ENCODE measurements around the gene RPL18. TPM values are rescaled to one million over a fixed set of nuclear protein-coding genes. Genes with fewer than 3 reads are reported as not detected.
"Not testable (repeated sequence)": the region's sequence is repeated elsewhere in the genome, so short reads cannot be mapped to it uniquely, and the experiment has no call there.

The RPL18 gene
- total RNA-seq, result 1,358 and 1,391 TPM in 2 replicates

DNA sequence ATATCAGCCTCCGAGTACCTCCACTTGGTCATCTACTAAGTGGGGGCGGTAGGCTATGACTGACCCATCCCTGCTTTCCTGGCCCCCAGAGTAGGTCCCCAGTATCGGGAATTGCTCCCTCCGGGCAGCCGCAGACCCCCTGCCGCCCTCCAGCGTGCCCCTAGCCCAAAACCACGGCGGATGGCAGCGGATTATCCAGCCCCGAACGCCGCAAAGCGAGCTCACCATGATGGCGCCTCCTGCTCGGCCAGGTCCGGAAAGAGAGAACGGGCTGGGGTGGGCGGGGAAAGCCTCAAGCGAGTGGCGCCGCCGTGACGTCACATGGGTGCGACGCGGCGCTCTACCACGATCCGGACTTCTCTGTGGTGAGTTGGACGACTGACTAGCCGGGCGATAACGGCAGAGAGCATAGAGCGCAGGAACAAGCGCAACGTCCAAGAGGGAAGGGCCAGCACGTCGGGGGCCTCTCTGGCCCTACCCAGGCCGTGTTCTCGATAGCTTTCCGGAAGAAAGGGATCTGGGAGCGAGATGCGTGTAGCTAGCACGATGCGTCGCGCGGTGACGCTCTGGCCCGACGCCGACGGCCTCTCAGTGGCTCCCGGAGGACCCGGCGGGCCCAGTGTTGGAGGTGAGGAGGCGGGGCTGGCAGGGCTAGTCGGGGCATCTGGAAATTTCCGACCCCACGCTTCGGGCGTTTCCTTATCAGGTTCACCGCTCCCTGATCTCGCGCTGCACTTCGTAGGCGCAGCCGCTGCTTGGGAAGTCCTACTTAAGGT is at the start of gene RPL18, which contains the start of gene SPHK2:
Gene RPL18 (minus strand): TSS at position 263 of the 776 bp plus-strand sequence. CDS start 35 bp downstream, at position 228.
Gene SPHK2 (plus strand): TSS at position 591 of the 776 bp plus-strand sequence. CDS start 1,009 bp downstream, outside the sequence.
- intact Hi-C loops (cut with micrococcal nuclease), result loop anchor here (1.0 to 5.0 kb wide), 13 partner anchors 15 to 1257 kb away; partner anchors contain the start of genes CYTH2, EMP3, GRWD1 and GYS1

DNA sequence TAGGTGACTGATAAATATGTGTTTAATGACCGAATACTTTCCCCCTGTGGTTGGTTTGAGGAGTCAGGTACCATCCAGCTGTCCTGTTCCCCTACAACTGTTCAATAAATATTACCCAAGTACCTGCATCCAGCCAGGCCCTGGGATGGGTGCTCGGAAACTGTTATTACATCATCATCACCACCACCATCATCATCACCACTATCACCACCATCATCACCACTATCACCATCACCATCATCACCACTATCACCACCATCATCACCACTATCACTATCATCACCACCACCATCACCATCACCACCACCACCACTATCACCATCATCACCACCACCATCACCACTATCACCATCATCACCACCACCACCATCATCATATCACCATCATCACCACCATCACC is 49.8 kb upstream of the RPL18 start:
- intact Hi-C loops (cut with micrococcal nuclease), result no loop called here

DNA sequence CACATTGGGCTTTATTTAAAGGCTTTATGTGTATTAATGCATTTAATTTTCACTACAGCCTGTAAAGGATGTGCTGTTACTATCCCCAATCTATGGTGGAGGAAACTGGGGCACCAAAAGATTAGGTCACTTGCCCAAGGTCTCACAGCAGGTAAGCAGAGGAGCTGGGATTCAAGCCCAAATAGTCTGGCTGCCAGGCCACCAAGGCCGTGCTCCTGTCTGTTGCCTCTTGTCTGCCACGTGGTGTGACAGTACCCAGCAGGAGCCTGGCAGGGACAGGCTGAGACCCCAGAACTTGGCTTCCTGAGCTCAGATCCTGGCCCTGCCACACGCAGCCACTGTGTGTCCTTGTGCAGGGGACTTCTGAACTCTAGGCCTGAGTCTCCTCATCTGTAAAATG is 49.4 kb upstream of the RPL18 start:
- intact Hi-C loops (cut with micrococcal nuclease), result no loop called here

DNA sequence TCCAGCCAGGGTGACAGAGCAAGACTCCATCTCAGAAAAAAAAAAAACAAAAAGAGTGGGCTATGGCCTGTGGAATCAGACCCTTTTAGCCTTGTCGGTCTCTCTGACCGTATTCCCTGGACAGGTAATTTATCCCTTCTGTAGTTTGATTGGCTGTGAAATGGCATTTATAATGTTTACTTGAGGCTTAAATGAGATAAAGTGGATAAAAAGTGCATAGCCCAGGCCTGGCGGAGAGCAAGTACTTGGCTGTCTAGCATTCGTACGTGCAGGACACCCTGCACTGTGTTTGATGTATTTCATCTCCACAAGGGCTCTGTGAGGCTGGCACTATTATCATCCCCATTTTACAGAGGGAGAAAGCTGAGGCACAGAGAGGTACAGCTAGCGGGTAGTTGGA is 46.8 kb upstream of the RPL18 start:
- intact Hi-C loops (cut with micrococcal nuclease), result no loop called here

DNA sequence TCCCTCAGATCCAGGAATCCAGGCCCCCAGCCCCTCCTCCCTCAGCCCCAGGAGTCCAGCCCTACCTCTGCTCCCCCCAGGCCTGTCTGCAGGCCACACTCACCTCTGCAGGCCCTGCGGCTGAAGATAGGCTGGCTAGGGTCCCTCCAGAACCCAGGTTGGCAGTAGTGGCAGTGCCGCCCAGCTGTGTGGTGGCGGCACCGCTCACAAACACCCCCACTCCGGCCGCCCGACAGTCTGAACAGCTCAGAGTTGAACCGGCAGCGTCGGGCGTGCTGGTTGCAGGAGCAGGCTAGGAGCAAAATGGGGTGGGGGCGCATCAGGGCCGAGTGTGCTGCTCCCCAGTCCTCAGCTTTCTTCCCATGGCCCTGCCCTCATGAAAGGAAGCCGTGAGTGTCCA is 45.5 kb upstream of the RPL18 start:
- intact Hi-C loops (cut with micrococcal nuclease), result no loop called here

DNA sequence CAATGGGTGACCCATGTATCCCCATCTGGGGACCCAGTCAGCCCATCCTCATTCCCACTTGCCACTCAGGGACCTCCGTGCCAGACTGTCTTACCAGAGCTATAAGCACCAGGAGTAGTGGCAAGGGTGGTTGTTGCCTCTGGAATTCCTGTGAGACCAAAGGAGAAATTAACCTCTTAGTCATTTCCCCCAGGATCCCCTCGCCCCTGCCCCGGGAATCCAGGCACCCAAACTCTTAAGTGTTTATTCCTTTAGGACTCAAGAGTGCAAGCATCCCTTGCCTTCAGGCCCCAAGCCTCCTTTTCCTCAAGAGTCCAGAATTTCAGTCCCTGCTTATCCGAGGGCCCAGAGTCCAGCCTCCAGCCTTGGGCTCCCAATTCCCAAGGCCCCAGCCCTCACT is 44.7 kb upstream of the RPL18 start:
- intact Hi-C loops (cut with micrococcal nuclease), result no loop called here

DNA sequence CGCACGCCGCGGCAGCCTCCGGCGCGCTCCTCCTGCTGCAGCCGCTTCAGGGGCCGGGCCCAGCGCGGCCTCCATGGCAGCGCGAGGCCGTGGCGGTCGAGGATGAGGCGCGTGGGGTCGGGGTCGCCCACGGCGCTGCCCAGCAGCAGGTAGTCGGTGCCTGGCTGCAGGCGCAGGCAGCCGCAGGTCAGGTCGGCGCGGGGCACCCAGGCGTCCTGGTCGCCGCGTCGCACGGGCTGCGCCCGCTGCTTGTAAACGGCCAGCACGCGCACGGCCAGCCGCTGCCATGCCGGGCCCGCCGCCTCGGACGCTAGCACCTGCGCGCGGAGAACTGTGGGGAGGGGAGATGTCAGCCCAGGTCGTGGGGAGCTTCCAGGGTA is 42.7 kb upstream of the RPL18 start:
- intact Hi-C loops (cut with micrococcal nuclease), result loop anchor here (1.0 kb wide), 2 partner anchors 15 to 53 kb away; partner anchors contain the start of gene CA11

DNA sequence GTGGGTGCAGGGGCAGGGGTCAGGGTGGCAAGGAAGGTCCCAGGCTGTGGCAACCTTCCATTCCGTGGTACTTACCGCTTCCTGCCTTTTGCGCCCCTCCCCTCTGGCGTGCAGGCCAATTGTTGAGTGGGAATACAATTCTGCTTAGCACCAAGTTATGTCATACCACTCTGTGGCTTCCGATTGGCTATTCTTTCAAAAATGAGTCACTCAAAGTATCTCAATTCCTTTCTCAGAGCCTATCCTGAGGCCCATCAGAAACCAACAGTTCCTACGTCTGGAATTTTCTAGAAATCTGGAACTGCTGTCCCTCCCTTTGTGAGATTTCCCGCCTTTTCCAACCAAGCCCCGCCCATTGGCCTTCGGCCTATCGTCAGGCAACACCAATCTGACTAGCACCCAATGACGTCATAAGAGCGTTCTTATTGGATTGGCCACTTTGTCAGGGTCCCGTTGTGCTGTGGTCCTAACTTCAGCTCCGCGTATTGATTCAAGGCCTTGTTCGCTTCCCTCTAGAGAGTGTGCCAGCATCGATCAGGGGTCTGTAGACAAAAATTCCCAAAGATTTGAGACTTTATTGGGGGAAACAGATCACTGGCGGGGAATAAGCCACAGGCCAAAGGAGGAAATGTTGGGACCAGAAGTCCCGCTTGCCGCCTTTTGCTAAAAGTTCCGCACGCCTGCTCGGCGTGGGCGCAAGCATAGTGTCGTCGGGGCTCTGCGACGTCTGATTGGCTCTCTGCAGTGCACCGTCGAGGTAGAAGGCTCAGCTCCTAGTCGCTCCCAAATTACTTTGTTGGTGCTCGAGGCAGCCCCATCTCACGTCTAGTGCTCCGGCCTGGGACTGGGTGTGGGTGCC is 42.1 kb upstream of the RPL18 start:
- intact Hi-C loops (cut with micrococcal nuclease), result loop anchor here (1.0 kb wide), 2 partner anchors 15 to 53 kb away; partner anchors contain the start of gene CA11

DNA sequence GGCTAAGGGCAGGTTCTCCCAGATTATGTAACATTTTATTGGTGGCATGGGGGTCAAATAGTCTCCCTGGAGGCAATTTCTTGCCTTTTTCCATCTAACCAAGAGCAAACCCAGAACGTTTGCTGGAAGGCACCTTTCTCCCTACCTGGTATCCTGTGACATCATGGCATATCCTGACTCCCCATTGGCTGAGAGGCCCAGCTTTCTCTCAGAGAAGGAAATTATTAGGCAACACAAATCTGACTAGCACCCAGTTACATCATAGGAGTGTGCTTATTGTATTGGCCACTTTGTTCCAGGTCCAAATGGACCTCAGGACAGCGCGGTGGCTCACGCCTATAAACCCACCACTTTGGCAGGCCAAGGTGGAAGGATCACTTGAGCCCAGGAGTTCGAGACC is 40.8 kb upstream of the RPL18 start:
- intact Hi-C loops (cut with micrococcal nuclease), result no loop called here

DNA sequence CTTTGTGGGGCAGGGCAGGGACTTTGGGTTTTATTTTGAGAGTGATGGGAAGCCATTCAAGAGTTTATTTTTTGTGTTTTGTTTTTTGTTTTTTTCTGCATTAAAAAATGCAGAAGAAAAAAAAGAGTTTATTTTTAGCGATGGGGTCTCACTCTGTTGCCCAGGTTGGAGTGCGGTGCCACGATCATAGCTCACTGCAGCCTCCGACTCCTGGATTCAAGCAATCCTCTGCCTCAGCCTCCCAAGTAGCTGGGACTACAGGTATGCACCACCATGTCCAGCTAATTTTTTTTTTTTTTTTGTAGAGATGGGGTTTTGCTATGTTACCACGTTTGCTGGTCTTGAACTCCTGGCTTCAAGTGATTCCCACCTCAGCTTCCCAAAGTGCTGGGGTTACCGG is 39.5 kb upstream of the RPL18 start:
- intact Hi-C loops (cut with micrococcal nuclease), result no loop called here

DNA sequence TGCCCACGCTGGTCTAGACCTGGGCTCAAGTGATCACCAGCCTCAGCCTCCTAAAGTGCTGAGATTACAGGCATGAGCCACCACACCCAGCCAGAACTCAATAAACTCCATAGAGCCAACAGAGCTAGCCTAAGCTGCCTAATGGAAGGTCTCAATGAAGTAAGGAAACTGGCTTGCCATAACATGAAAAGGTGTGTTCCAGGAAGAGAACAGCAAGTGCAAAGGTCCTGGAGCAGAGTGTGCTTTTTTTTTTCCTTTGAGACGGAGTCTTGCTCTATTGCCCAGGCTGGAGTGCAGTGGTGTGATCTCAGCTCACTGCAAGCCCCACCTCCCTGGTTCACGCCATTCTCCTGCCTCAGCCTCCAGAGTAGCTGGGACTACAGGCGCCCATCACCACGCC is 38.9 kb upstream of the RPL18 start:
- intact Hi-C loops (cut with micrococcal nuclease), result not testable (repeated sequence)

DNA sequence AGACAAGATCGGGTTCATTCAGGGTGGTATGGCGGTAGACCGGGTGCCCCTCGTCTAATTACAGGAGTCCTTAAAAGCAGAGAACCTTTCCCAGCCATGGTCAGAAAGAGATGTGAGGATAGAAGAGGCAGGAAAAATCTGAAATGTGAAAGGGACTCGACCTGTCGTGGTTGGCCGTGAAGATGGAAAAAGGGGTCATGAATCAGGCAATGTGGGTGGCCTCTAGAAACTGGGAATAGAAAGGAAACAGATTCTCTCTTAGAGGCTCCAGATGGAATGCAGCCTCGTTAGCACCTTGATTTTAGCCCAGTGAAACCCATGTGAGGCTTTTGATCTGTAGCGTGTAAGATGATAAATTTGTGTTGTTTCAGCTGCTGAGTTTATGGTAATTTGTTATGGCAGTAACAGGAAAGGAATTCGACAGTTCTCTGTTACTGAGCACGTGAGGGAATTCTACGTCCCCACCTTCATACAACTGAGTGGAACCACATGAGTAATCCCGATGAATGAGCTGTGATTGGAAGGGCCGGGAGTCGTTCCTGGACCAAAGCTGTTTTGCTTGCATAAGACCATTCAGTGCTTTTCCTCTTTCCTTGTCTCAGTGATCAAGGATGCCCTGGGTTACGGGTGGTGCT is 38.0 kb upstream of the RPL18 start:
- intact Hi-C loops (cut with micrococcal nuclease), result no loop called here

DNA sequence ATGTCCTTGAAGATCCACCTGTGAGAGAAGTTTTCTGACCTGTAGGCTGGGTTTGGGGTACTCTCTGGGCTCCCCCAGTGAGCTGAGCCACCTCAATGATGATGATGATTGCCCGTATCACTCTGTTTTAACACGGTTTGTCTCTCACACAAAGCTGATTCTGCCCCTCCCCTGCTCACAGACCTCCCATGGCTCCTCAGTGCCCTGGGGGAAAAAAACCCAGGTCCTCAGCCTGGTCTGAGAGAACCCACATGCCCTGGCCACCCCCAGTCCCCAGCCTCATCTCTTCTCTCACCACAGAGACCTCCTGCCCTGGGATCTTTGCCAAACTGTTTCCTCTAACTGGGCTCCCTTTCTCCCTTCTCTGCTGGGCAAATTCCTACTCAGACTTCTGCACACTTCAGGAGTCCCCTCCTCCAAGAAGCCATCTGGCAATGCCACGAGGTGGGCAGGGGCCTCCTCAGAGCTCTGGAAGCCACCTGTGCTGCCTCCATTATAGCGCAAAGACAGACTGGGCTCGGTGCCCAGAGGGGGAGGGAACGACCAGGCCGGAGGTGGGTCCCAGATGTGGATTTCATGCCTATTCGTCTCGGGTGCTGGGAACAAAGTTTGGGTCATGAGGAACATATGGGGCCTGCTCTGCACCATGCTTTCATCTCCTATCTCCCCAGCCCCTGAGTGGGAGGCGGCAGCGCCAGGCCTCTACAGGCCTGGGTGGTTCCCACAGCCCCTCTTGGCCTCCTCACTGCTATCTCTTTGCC is 35.5 kb upstream of the RPL18 start:
- intact Hi-C loops (cut with micrococcal nuclease), result no loop called here

DNA sequence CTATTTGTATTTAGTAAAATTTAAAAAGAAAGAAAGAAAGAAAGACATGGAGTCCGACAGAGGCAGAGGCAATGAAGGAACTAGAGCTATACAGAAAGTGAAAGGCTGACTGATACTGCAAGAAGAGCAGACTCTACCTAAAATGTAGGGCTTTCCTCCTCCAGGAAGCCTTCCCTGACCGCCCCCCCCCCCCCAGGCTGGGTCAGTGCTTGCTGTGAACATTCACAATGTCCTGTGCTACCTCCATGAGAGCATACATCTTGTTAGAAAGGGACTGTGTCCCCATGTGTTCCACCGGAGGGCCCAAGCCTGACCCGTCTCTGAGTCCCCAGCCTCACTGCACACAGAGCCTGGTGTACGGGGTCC is 32.7 kb upstream of the RPL18 start:
- intact Hi-C loops (cut with micrococcal nuclease), result no loop called here

DNA sequence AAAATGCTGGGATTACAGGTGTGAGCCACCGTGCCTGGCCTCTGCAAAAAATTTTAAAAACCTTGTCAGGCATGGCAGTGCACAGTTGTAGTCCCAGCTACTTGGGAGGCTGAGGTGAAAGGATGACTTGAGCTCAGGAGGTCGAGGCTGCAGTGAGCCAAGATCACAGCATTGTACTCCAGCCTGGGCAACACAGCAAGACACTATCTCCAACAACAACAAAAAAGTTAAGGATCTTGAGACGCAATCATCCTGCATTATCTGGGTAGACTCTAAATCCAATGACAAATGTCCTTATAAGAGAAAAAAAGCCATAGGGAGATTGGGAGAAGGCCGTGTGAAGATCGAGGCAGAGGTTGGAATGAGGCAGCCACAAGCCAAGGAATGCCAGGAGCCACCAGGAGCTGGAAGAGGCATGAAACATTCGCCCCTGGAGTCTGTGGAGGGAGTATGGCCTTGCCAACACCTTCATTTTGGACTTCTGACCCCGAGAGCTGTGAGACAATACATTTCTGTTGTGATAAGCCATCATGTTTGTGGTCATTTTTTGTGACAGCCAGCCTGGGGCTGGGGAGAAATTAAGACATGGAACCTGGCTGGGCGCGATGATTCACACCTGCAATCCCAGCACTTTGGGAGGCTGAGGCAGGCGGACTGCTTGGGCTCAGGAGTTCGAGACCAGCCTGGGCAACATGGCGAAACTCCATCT is 32.1 kb upstream of the RPL18 start:
- intact Hi-C loops (cut with micrococcal nuclease), result no loop called here

DNA sequence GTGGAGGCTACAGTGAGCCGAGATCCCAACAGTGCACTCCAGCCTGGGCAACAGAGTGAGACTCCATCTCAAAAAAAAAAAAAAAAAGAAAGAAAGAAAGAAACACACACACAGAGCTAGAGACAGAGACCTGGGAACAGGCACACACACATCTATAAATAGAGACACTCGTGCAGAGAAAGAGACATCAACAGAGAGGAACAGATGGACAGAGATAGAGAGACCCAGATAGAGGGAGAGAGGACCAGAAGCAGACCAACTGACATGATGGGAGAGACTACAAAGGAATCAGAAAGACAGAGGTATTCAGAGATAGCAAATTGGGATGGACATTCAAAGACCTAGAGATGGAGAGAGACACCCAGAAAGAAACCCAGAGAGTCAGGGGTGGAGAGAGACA is 29.2 kb upstream of the RPL18 start:
- intact Hi-C loops (cut with micrococcal nuclease), result loop anchor here (5.0 kb wide), 2 partner anchors 324 to 804 kb away; partner anchors contain the start of genes ALDH16A1 and PIH1D1

DNA sequence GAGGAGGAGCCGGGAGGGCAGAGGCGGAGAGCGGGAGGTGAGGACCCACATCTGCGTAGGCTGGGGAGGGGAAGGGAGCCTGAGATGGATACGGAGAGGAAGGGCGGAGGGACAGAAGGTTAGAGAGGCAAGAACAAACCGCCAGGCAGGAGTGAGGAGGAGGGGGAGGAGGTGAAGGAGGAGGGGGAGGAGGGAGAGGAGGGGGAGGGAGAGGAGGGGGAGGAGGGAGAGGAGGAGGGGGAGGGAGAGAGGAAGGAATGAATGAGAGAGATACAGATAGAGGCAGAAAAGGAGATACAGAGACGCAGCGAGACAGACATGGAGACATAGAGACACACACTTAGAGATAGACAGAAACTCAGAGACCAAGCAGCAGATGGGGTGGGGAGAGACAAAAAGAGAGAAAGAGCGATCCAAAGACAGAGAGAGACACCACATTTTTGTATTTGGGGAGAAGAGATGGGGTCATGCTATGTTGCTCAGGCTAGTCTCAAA is 27.8 kb upstream of the RPL18 start:
- intact Hi-C loops (cut with micrococcal nuclease), result loop anchor here (1.0 to 5.0 kb wide), 10 partner anchors 8 to 806 kb away; partner anchors contain the start of genes ALDH16A1 and PIH1D1

DNA sequence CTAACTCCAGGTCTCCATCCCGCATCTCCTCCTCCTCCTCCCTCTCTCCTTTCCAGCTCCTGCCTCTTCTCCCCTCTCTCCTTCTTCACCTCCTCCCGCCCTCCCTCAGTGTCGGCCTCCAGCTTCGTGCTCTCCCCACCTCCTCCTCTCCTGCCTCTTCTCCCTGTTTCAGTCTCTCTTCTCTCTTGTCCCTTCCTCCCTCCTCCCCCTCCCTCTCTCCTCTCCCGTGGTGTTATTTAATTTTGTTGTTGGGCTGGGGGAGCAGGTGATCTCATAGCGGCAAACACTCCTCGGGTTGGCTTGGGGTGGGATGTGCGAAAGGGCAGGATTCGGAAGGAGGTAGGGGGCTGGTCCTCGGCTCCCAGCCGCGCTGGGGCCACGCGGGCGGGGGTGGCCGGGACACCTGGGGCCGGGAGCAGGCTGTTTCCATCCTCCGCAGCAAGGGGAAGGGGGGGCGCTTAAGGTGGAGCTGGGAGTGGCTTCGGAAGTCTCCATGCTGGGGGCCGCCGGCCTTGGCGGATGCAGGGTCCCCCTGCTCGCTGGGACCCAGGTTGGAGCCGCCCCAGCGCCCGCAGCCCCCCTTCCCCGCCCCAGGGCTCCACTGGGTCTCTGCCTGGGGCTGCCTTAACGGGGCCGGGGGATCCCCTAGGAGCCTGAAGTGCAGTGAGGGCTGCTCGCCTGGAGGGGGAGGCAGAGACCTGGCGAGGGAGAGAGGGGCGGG is 27.2 kb upstream of the RPL18 start, which contains the start of gene CA11:
Gene CA11 (minus strand): TSS at position 187 of the 721 bp plus-strand sequence. CDS start 555 bp downstream, outside the sequence.
- intact Hi-C loops (cut with micrococcal nuclease), result loop anchor here (1.0 to 5.0 kb wide), 10 partner anchors 8 to 806 kb away; partner anchors contain the start of genes ALDH16A1 and PIH1D1

DNA sequence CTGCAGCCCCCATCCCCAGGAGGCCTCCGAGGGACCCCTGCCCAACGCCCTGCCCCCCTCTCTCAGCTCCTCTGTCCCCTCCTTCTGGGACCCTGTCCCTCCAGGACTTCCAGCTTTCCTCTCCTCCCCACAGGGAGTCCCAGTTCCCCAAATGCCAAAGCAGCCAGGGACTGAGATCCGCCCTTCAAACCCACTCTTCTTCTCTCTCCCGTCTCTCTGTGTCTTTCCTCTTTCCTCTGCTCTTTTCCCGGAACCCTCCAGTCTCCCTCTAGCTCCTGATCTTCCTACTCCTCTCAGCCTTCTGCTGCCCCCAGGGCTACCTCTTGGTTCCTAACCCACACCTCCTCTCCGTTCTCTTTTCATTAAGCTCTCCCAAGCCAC is 26.6 kb upstream of the RPL18 start:
- intact Hi-C loops (cut with micrococcal nuclease), result loop anchor here (5.0 kb wide), 2 partner anchors 327 to 807 kb away; partner anchors contain the start of genes ALDH16A1 and PIH1D1
